ENCODE results near the gene MRPL19. TPM values are rescaled to one million over a fixed set of nuclear protein-coding genes. Genes with fewer than 3 reads are reported as not detected.
A peak's percentile ranks its signal among the peaks of the same experiment; 100 is the strongest.

The MRPL19 gene
- 56.8 and 64.2 TPM in 2 replicates for total RNA-seq

GRCh38 chr2:75646583-75647425, at the start of gene MRPL19:
MRPL19 (plus strand) TSS chr2:75646783; CDS start chr2:75646808, 25 bp downstream.
- Histone ChIP-seq H3K4me3 (ENCODE audit: low read depth, low read length) (peak within 1 kb of the TSS; percentile 70), H3K27me3 (ENCODE audit: control insufficient read depth, insufficient read depth, low read length) (no peaks in the 10 kb centered on the region), H3K36me3 (ENCODE audit: control insufficient read depth, insufficient read depth, low read length) (peaks cover 2% of the 10 kb centered on the region)
- peak; percentile 71 for DNase-seq (ENCODE audit: low read depth)
- no peak for TF ChIP-seq CTCF (IDR thresholded peaks at IDR 0.05; ENCODE audit: insufficient read depth, low read length, poor library complexity, severe bottlenecking)

GRCh38 chr2:75596784-75597183, 49.8 kb upstream of the MRPL19 start:
- TF ChIP-seq CTCF (IDR thresholded peaks at IDR 0.05; ENCODE audit: insufficient read depth, low read length, poor library complexity, severe bottlenecking): no peak

GRCh38 chr2:75597949-75598348, 48.6 kb upstream of the MRPL19 start:
- Histone ChIP-seq H3K27me3 (ENCODE audit: control insufficient read depth, insufficient read depth, low read length) (no peaks in the 10 kb centered on the region), H3K4me3 (ENCODE audit: low read depth, low read length) (no peak overlapping the region), H3K36me3 (ENCODE audit: control insufficient read depth, insufficient read depth, low read length) (no peaks in the 10 kb centered on the region)
- no peak for DNase-seq (ENCODE audit: low read depth)
- TF ChIP-seq CTCF (IDR thresholded peaks at IDR 0.05; ENCODE audit: insufficient read depth, low read length, poor library complexity, severe bottlenecking): no peak

More at GRCh38 chr2:75596784-75597183, 49.8 kb upstream of the MRPL19 start:
- Histone ChIP-seq H3K36me3 (ENCODE audit: control insufficient read depth, insufficient read depth, low read length) (no peaks in the 10 kb centered on the region), H3K27me3 (ENCODE audit: control insufficient read depth, insufficient read depth, low read length) (no peaks in the 10 kb centered on the region), H3K4me3 (ENCODE audit: low read depth, low read length) (no peak overlapping the region)
- peak; percentile 78 for DNase-seq (ENCODE audit: low read depth)

GRCh38 chr2:75598589-75599155, 47.9 kb upstream of the MRPL19 start:
- no peak for TF ChIP-seq CTCF (IDR thresholded peaks at IDR 0.05; ENCODE audit: insufficient read depth, low read length, poor library complexity, severe bottlenecking)
- H3K27me3 ChIP-seq (ENCODE audit: control insufficient read depth, insufficient read depth, low read length): no peaks in the 10 kb centered on the region

GRCh38 chr2:75600461-75601011, 46.0 kb upstream of the MRPL19 start:
- Histone ChIP-seq H3K36me3 (ENCODE audit: control insufficient read depth, insufficient read depth, low read length) (no peaks in the 10 kb centered on the region), H3K4me3 (ENCODE audit: low read depth, low read length) (no peak overlapping the region), H3K27me3 (ENCODE audit: control insufficient read depth, insufficient read depth, low read length) (no peaks in the 10 kb centered on the region)
- TF ChIP-seq CTCF (IDR thresholded peaks at IDR 0.05; ENCODE audit: insufficient read depth, low read length, poor library complexity, severe bottlenecking): no peak
- DNase-seq (ENCODE audit: low read depth): no peak

More at GRCh38 chr2:75598589-75599155, 47.9 kb upstream of the MRPL19 start:
- Histone ChIP-seq H3K36me3 (ENCODE audit: control insufficient read depth, insufficient read depth, low read length) (no peaks in the 10 kb centered on the region), H3K4me3 (ENCODE audit: low read depth, low read length) (no peak overlapping the region)
- no peak for DNase-seq (ENCODE audit: low read depth)
